ENCODE measurements around the gene NEUROG1. TPM values are rescaled to one million over a fixed set of nuclear protein-coding genes. Genes with fewer than 3 reads are reported as not detected.

The NEUROG1 gene
- total and polyA plus RNA-seq, 2 of the 13 experiments (the other 11 are each of a cell fraction or from before 2014, with no cell fraction given) = not detected

DNA sequence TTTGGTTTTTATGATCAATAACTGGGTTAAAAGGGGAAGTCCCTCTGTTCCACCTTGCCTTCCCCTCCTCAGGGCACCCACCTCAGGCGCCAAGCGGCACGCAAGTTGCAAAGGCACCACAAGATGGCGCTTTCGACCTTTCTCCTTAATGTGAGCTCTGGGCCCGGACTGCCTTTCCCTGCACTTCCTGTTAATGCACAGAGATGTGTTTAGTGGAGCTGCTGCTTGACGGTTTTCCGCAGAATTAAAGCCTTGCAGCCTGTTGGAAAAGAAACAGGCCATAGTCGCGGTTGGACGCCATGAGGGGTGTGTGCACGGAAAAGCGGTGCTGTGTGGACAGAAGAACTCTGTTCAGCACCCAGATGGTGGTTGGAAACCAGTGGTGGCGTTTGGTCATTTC is 25.1 kb upstream of the NEUROG1 start:
- in situ Hi-C loops (cut with HindIII; ENCODE audit: extremely low pct_ligation_motif_present, low pct_unique_long_range_greater_than_20kb) (loop anchor here (5.0 to 25.0 kb wide), 3 partner anchors 164 to 551 kb away; partner anchors contain the start of gene SLC25A48), intact Hi-C loops (cut with micrococcal nuclease; ENCODE audit: unreplicated experiment) (loop anchor here (2.0 kb wide), 1 partner anchor 270 kb away; no protein-coding TSS in a partner anchor)
- WGBS (ENCODE audit: low lambda C conversion rate) = 12% methylated on average over 14 of the region's 14 CpGs
- Histone ChIP-seq H4K20me1 (ENCODE audit: insufficient read depth, low read length) (no peaks in the 10 kb centered on the region), H3K79me2 (ENCODE audit: insufficient read depth, low read length) (no peaks in the 10 kb centered on the region), H3K4me1 (ENCODE audit: insufficient read depth, low read length) (no peaks in the 10 kb centered on the region), H3K9me3 (ENCODE audit: low read length) (no peaks in the 10 kb centered on the region), H3K4me3 (replicated peaks in 1 of 3; ENCODE audit: insufficient read depth in 1 of 3, low read depth in 2 of 3, low read length in 3 of 3) (no peak overlapping the region), H3K9ac (ENCODE audit: insufficient read depth, low read depth, low read length) (no peak overlapping the region), H2AFZ (ENCODE audit: low read length) (no peak overlapping the region), H3K27me3 (ENCODE audit: control insufficient read depth in 1 of 2, insufficient read depth in 2 of 2, low read length in 2 of 2) (0 out of 5 replicates have a peak, but pooled peaks cover 0 to 1% of the 10 kb centered on the region in 2 experiments), H3K36me3 (replicated peaks in 1 of 2; ENCODE audit: control insufficient read depth in 1 of 2, insufficient read depth in 2 of 2, low read length in 2 of 2) (no peaks in the 10 kb centered on the region), H3K4me2 (ENCODE audit: low read depth, low read length) (peak overlapping the region; percentile 26; the same call in 1 of the 2 replicates), H3K27ac (ENCODE audit: extremely low read length, insufficient read depth, low read length) (no peak overlapping the region)
- ChIA-PET POLR2A (no interaction called here), CTCF (ENCODE audit: low intra/inter-chr PET ratio, low total read pairs) (interaction anchor here (1.2 kb wide), 2 partner anchors 95 to 269 kb away, joined by 5 read pairs; no protein-coding TSS in a partner anchor)
- no TSS peak for BruUV-seq (replicated peaks)
- DNase-seq (ENCODE audit: low spot score) (peak; percentile 63), FAIRE-seq (peak; percentile 68), ATAC-seq (peak; percentile 98)
- TF ChIP-seq, protein P1, sequence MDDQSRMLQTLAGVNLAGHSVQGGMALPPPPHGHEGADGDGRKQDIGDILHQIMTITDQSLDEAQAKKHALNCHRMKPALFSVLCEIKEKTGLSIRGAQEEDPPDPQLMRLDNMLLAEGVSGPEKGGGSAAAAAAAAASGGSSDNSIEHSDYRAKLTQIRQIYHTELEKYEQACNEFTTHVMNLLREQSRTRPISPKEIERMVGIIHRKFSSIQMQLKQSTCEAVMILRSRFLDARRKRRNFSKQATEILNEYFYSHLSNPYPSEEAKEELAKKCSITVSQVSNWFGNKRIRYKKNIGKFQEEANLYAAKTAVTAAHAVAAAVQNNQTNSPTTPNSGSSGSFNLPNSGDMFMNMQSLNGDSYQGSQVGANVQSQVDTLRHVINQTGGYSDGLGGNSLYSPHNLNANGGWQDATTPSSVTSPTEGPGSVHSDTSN (CRISPR knock-in tag; IDR thresholded peaks at IDR 0.05; ENCODE audit: borderline replicate concordance) = no peak
- no peak for TF ChIP-seq ZMAT3 (CRISPR knock-in tag; conservative IDR thresholded peaks at IDR 0.05)
- TF ChIP-seq ZNF589 (CRISPR knock-in tag; conservative IDR thresholded peaks at IDR 0.05) = no peak
- TF ChIP-seq ZNF296 (CRISPR knock-in tag; conservative IDR thresholded peaks at IDR 0.05) = no peak
- TF ChIP-seq FLYWCH1 (CRISPR knock-in tag; IDR thresholded peaks at IDR 0.05) = no peak
- TF ChIP-seq, protein P2, sequence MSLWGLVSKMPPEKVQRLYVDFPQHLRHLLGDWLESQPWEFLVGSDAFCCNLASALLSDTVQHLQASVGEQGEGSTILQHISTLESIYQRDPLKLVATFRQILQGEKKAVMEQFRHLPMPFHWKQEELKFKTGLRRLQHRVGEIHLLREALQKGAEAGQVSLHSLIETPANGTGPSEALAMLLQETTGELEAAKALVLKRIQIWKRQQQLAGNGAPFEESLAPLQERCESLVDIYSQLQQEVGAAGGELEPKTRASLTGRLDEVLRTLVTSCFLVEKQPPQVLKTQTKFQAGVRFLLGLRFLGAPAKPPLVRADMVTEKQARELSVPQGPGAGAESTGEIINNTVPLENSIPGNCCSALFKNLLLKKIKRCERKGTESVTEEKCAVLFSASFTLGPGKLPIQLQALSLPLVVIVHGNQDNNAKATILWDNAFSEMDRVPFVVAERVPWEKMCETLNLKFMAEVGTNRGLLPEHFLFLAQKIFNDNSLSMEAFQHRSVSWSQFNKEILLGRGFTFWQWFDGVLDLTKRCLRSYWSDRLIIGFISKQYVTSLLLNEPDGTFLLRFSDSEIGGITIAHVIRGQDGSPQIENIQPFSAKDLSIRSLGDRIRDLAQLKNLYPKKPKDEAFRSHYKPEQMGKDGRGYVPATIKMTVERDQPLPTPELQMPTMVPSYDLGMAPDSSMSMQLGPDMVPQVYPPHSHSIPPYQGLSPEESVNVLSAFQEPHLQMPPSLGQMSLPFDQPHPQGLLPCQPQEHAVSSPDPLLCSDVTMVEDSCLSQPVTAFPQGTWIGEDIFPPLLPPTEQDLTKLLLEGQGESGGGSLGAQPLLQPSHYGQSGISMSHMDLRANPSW (CRISPR knock-in tag; IDR thresholded peaks at IDR 0.05; ENCODE audit: borderline replicate concordance) = no peak
- TF ChIP-seq ZNF891 (CRISPR knock-in tag; IDR thresholded peaks at IDR 0.05) = no peak
- TF ChIP-seq, protein P3, sequence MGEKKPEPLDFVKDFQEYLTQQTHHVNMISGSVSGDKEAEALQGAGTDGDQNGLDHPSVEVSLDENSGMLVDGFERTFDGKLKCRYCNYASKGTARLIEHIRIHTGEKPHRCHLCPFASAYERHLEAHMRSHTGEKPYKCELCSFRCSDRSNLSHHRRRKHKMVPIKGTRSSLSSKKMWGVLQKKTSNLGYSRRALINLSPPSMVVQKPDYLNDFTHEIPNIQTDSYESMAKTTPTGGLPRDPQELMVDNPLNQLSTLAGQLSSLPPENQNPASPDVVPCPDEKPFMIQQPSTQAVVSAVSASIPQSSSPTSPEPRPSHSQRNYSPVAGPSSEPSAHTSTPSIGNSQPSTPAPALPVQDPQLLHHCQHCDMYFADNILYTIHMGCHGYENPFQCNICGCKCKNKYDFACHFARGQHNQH (CRISPR knock-in tag; IDR thresholded peaks at IDR 0.05) = peak; percentile 41; the same call in 1 of the 2 replicates
- TF ChIP-seq IRF2 (CRISPR knock-in tag; IDR thresholded peaks at IDR 0.05) = 0 out of 2 replicates have a peak, but pooled peaks have one; percentile 50
- peak; percentile 18; the same call in 1 of the 2 replicates for TF ChIP-seq ZSCAN25 (CRISPR knock-in tag; IDR thresholded peaks at IDR 0.05)
- TF ChIP-seq, protein P4, sequence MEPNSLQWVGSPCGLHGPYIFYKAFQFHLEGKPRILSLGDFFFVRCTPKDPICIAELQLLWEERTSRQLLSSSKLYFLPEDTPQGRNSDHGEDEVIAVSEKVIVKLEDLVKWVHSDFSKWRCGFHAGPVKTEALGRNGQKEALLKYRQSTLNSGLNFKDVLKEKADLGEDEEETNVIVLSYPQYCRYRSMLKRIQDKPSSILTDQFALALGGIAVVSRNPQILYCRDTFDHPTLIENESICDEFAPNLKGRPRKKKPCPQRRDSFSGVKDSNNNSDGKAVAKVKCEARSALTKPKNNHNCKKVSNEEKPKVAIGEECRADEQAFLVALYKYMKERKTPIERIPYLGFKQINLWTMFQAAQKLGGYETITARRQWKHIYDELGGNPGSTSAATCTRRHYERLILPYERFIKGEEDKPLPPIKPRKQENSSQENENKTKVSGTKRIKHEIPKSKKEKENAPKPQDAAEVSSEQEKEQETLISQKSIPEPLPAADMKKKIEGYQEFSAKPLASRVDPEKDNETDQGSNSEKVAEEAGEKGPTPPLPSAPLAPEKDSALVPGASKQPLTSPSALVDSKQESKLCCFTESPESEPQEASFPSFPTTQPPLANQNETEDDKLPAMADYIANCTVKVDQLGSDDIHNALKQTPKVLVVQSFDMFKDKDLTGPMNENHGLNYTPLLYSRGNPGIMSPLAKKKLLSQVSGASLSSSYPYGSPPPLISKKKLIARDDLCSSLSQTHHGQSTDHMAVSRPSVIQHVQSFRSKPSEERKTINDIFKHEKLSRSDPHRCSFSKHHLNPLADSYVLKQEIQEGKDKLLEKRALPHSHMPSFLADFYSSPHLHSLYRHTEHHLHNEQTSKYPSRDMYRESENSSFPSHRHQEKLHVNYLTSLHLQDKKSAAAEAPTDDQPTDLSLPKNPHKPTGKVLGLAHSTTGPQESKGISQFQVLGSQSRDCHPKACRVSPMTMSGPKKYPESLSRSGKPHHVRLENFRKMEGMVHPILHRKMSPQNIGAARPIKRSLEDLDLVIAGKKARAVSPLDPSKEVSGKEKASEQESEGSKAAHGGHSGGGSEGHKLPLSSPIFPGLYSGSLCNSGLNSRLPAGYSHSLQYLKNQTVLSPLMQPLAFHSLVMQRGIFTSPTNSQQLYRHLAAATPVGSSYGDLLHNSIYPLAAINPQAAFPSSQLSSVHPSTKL (CRISPR knock-in tag; IDR thresholded peaks at IDR 0.05) = 0 out of 2 replicates have a peak, but pooled peaks have one; percentile 30
- TF ChIP-seq NFKB2 (CRISPR knock-in tag; IDR thresholded peaks at IDR 0.05; ENCODE audit: borderline replicate concordance) = no peak
- peak; percentile 84 for TF ChIP-seq ELF3 (CRISPR knock-in tag; IDR thresholded peaks at IDR 0.05)
